HG03342 (cell line): ENCODE results near the gene STRADA.

ENCODE experiments used
- ATAC-seq: cut with Tn5 transposase; IDR thresholded peaks from one replicate; pipeline ENCODE4 v1.9.1; 2021; ENCODE audit warnings: mild to moderate bottlenecking, moderate library complexity; ENCODE audit not compliant: unreplicated experiment

STRADA gene

GRCh38 chr17:63741408-63742173 is at the start of gene STRADA:
Gene STRADA, minus strand, starts transcription at chr17:63741799. Its CDS starts 13,430 bp downstream, at chr17:63728369.
- ATAC-seq = peak; percentile 86

GRCh38 chr17:63790057-63790456 is 48.5 kb upstream of the STRADA start:
- no peak for ATAC-seq

GRCh38 chr17:63786971-63787711 is 45.5 kb upstream of the STRADA start:
- no peak for ATAC-seq

- ATAC-seq = no peak
These were observed 44.5 kb upstream of the STRADA start for GRCh38 chr17:63786117-63786516.

- no peak for ATAC-seq
These were observed 44.0 kb upstream of the STRADA start for GRCh38 chr17:63785556-63785955.

- ATAC-seq = no peak
These were observed 41.9 kb upstream of the STRADA start for GRCh38 chr17:63783522-63783921.

GRCh38 chr17:63780928-63781327 is 39.3 kb upstream of the STRADA start:
- ATAC-seq = no peak

- no peak for ATAC-seq
These were observed 38.9 kb upstream of the STRADA start for GRCh38 chr17:63780507-63780906.

- no peak for ATAC-seq
These were observed 33.8 kb upstream of the STRADA start for GRCh38 chr17:63775420-63775819.

- ATAC-seq = no peak
These were observed 33.3 kb upstream of the STRADA start for GRCh38 chr17:63774969-63775265.

GRCh38 chr17:63774141-63774968 is 32.8 kb upstream of the STRADA start, which contains the start of gene DDX42:
Gene DDX42, plus strand, starts transcription at chr17:63774170. Its CDS starts 12,880 bp downstream, at chr17:63787050.
- peak; percentile 9 for ATAC-seq

GRCh38 chr17:63773272-63774140 is 31.9 kb upstream of the STRADA start, which contains the start of gene CCDC47:
Gene CCDC47, minus strand, starts transcription at chr17:63773597. Its CDS starts 7,422 bp downstream, at chr17:63766175.
- ATAC-seq = peak; percentile 81

GRCh38 chr17:63772801-63773271 is 31.2 kb upstream of the STRADA start:
- no peak for ATAC-seq

GRCh38 chr17:63768433-63768832 is 26.8 kb upstream of the STRADA start:
- no peak for ATAC-seq

GRCh38 chr17:63766754-63767153 is 25.2 kb upstream of the STRADA start:
- no peak for ATAC-seq

GRCh38 chr17:63764716-63765115 is 23.1 kb upstream of the STRADA start:
- ATAC-seq = no peak

GRCh38 chr17:63762161-63763078 is 20.8 kb upstream of the STRADA start:
- ATAC-seq = no peak

- ATAC-seq = no peak
These were observed 19.4 kb upstream of the STRADA start for GRCh38 chr17:63760771-63761539.
